SK-N-MC (cell line): ENCODE data around the gene ZNF483.

Source experiments
- DNase-seq: peaks from one replicate; pipeline ENCODE4 v3.0.0-alpha.2; 2011; ENCODE audit warnings: low read depth, low spot score
- H3K27ac ChIP-seq: fragments of 200-600 bp; sonication (generic); 2 replicates; pipeline ENCODE4 v1.5.1; 2016; ENCODE audit warnings: mixed run types
- H3K36me3 ChIP-seq: fragments of 200-600 bp; sonication (generic); 2 replicates; pipeline ENCODE4 v1.6.1; 2017; ENCODE audit warnings: antibody characterized with exemption, low read length, mixed read lengths; ENCODE audit not compliant: insufficient read depth
- H3K4me3 ChIP-seq: fragments of 200-600 bp; sonication (generic); 2 replicates; pipeline ENCODE4 v1.5.1; 2016
- H3K9ac ChIP-seq: fragments of 200-600 bp; sonication (generic); 2 replicates; pipeline ENCODE4 v1.8.0; 2017; ENCODE audit warnings: mixed run types, mixed read lengths; ENCODE audit not compliant: insufficient read length
- H3K9me3 ChIP-seq: fragments of 200-600 bp; sonication (generic); 2 replicates; pipeline ENCODE4 v1.6.1; 2017; ENCODE audit warnings: low read depth, mild to moderate bottlenecking, antibody characterized with exemption, low read length, moderate library complexity, mixed read lengths
- EZH2 ChIP-seq: fragments of 200-600 bp; sonication (generic); IDR thresholded peaks from one replicate; pipeline ENCODE4 v1.6.1; 2017; ENCODE audit warnings: antibody characterized with exemption
- FOXP2 ChIP-seq: optimal IDR thresholded peaks from 2 replicates; pipeline ENCODE3; 2011; ENCODE audit warnings: mild to moderate bottlenecking, moderate library complexity; ENCODE audit not compliant: insufficient read depth; ENCODE audit errors: extremely low read length, control extremely low read depth
- POLR2AphosphoS5 ChIP-seq: IDR thresholded peaks from 2 replicates; pipeline ENCODE4 v1.6.1; 2012; ENCODE audit warnings: mild to moderate bottlenecking, low read depth, low read length, borderline replicate concordance

ZNF483 gene

DNA sequence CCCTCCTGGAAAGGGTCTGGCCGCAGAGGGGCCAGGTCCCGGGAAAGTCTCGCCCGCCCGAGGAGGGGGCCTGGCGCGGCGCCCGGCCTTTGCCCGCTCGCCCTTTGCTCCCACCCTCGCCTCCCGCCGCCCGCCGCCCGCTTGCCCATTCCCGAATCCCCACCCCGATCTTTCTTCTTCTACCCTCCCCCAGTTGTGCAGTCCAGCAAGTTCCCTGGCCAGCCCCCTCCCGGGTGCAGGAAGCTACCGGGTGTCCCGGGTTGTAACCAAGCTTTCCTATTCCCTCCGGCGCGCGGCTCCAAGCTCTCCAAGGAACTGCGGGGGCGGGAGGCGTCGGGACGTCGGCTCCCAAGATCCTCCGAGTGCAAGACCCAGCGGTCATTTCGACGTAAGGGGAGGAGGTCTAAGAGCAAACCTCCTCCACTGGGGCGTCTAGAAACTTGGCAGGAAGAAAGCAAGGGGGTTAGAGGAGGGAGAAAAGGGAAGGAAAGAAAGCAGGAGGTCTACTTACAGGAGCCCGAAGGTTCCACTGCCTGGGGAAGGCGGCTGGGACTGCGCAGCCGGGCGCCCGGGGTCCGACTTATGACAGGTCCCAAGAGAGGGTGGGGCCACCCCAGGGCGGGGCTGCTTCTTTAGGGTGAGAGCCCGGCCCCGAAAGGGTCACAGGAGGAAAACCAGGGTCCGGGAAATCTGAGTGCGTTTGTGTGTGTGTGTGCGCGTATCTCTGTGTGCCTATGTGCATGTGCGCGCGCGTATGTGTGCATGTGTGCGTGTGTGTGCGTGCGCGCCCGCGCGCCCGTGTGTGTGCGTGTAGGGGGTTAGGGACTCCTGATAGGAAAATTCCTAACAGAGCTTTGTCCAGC, 74.3 kb downstream of the ZNF483 start, which contains the start of gene PTGR1:
TSS of gene PTGR1 (minus strand) at position 556 of the 863 bp plus-strand sequence. CDS start 2,225 bp downstream, outside the sequence.
- Histone ChIP-seq H3K36me3 (peaks cover 7% of the 10 kb centered on the region), H3K27ac (no peak within 1 kb of the TSS), H3K9me3 (no peaks in the 10 kb centered on the region), H3K4me3 (peak within 1 kb of the TSS; percentile 76), H3K9ac (peak within 1 kb of the TSS; percentile 65)
- no peak for DNase-seq
- no peak for TF ChIP-seq FOXP2
- TF ChIP-seq POLR2AphosphoS5, result peak; percentile 32; the same call in 1 of the 2 replicates
- TF ChIP-seq EZH2, result no peak

DNA sequence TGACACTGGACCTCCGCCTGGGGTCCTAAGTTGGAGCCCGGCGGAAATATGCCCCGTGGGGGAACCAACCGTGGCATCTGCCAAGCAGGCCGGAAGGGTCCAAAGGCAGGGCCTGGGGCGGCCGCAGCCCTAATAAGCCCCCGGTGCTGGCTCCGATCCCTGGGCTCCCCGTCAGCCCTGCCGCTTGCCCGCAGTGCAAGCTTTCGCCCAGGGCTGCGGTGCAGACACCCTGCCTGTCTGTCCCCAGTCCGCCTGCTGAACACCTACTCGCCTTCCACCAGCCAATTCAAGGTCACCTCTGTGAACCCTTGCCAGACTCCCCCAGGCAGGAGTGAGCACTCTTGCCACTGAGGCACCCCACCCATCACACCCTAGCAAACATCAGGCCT, 75.0 kb downstream of the ZNF483 start:
- Histone ChIP-seq H3K4me3 (peak overlapping the region; percentile 76; the same call in 1 of the 2 replicates), H3K27ac (no peak overlapping the region), H3K9me3 (no peaks in the 10 kb centered on the region), H3K36me3 (peaks cover 7% of the 10 kb centered on the region), H3K9ac (no peak overlapping the region)
- DNase-seq, result no peak
- TF ChIP-seq FOXP2 (no peak), POLR2AphosphoS5 (no peak), EZH2 (no peak)

DNA sequence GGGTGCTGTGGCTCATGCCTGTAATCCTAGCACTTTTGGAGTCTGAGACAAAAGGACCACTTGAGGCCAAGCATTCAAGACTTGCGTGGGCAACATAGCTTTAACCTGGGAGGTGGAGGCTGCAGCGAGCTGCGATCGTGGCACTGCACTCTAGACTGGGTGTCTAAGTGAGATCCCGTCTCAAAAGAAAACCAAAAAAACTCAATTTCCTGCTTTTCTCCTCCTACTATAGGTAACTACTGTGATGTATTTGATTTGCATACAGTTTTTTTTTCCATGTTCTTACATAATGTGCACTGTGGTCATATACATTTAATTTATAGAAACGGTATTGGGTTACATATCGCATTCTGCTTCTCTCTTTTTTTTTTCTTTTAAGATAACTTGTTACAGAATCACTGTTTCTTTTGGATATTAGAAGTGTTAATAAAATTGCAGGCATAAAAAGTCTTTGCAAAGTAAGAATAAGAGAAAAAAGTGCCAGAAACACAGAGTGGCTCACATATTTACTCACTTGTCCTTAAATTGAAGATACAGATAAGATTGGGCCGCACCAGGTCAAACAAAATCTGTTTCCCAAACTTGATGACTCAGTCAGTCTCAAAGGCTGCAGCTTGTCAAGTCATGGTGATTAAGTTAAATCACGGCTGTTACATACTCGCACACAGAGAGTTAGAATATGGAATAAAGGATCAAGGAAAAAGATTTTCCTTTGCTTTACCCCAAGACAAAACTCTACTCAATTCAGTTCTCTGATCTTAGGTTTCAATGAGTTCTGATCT, 76.4 kb downstream of the ZNF483 start:
- Histone ChIP-seq H3K36me3 (peaks cover 7% of the 10 kb centered on the region), H3K4me3 (no peak overlapping the region), H3K27ac (peak overlapping the region; percentile 63), H3K9me3 (no peaks in the 10 kb centered on the region), H3K9ac (peak overlapping the region; percentile 21)
- TF ChIP-seq FOXP2 (no peak), POLR2AphosphoS5 (no peak), EZH2 (no peak)
- no peak for DNase-seq

DNA sequence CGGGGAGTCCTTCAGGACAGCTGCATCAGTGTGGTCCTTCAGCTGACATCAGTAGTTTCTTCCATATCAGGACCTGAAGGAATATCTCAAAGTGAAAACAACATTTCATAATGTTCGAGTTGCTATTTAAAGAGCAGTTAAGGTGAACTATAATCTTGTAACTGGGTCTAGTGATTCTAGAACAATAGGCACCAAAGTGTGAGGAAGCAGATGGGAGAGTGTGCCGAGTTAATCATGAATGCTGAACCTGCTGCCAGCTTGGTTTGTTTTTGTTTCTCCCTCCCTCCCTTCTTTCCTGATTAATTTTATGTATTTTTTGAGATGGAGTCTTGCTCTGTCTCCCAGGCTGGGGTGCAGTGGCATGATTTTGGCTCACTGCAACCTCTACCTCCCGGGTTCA, 78.1 kb downstream of the ZNF483 start:
- TF ChIP-seq EZH2, result no peak
- TF ChIP-seq POLR2AphosphoS5, result no peak
- no peak for TF ChIP-seq FOXP2
- no peak for DNase-seq
- H3K9ac ChIP-seq, result no peak overlapping the region
- H3K4me3 ChIP-seq, result no peak overlapping the region
- H3K36me3 ChIP-seq, result no peaks in the 10 kb centered on the region
- no peak overlapping the region for H3K27ac ChIP-seq
- H3K9me3 ChIP-seq, result no peaks in the 10 kb centered on the region

DNA sequence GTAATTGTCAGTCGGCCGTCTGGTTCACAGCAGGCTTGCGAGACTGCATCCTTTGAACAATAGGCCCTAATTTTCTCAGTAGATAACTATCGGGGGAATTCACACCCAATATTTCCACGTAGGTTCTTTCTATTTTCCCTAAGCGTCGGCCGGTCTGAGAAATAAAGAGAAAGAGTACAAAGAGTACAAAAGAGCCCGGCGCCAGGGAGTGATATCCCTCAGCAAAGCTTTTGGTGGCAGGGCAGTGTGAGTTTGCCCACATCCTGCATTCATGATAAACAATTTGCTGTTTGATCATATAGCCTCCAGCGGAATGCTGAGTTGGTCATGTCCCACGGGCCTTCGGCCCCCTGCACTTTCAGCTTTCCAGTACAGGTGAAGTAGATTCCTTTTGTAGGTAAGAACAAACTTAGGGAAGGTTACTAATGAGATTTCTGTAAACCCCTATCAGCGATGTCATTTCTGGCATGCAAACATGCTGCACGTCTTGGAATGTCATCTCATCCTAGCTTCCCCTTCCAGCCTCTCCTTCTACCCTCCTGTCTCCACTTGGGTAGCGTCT, 79.2 kb downstream of the ZNF483 start:
- no peak overlapping the region for H3K4me3 ChIP-seq
- H3K27ac ChIP-seq, result no peak overlapping the region
- H3K9ac ChIP-seq, result no peak overlapping the region
- no peaks in the 10 kb centered on the region for H3K36me3 ChIP-seq
- no peak for DNase-seq
- TF ChIP-seq EZH2, result no peak
- TF ChIP-seq POLR2AphosphoS5, result no peak
- TF ChIP-seq FOXP2, result no peak
- H3K9me3 ChIP-seq, result no peaks in the 10 kb centered on the region

DNA sequence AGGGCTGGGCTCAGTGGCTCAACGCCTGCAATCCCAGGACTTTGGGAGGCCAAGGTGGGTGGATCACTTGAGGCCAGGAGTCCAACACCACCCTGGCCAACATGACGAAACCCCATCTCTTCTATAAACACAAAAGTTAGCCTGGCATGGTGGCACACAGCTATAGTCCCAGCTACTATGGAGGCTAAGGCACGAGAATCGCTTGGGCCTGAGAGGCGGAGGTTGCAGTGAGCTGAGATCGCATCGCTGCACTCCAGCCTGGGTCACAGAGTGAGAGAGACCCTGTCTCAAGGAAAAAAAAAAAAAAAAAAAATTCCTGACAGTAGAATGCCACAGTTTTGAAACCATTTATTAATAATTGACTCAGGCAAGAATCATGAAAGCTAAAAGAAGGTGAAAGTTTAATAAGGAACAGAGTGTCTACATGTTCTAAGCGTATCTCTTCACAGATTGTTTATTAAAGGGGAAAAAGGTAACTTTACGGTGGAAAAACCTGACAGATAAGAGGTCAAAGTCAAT, 80.1 kb downstream of the ZNF483 start:
- DNase-seq, result no peak
- TF ChIP-seq EZH2 (no peak), FOXP2 (no peak)
- Histone ChIP-seq H3K4me3 (no peak overlapping the region), H3K9me3 (no peaks in the 10 kb centered on the region), H3K27ac (no peak overlapping the region), H3K36me3 (no peaks in the 10 kb centered on the region), H3K9ac (no peak overlapping the region)

DNA sequence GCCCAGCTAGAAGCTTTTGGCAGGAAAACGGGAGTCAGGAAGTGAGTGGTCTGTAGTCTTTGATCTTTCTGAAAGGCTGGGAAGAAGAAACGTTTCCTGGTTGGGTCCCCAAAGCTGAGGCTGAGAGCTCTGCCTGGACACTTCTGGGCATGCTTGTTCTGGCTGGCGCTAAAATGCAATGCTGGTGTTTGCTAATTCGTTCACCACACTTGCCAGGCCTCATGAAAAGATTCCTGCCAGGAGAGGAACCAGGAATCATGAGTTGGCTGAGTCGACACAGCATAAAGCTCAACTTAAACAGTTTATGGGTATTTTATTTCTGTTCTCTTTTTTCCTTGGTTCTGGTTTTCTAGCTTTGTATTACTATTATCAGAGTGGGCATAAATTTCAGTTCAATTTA, 85.2 kb downstream of the ZNF483 start:
- DNase-seq, result no peak
- Histone ChIP-seq H3K9me3 (no peaks in the 10 kb centered on the region), H3K36me3 (no peaks in the 10 kb centered on the region), H3K27ac (no peak overlapping the region), H3K9ac (no peak overlapping the region), H3K4me3 (no peak overlapping the region)
- TF ChIP-seq EZH2, result no peak
- TF ChIP-seq FOXP2, result no peak
- no peak for TF ChIP-seq POLR2AphosphoS5

DNA sequence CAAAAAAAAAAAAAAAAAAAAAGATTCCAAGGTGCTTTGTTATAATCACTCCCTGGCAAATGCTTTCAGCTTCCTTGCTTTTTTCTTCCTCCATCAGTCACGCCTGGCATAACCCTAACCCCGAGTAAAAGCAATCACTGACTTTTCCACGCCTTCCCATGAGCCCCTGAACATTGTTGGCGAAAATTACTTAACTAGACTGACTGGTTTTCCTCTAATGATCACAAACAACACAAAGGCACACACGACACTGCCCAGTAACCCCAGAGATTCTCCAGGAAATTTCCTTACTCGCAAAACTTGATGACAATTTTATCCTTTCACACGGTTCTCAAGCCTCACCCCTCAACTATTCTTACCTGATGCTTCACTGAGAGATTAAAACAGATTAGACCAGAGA, 85.9 kb downstream of the ZNF483 start:
- no peak overlapping the region for H3K9ac ChIP-seq
- no peaks in the 10 kb centered on the region for H3K36me3 ChIP-seq
- no peak overlapping the region for H3K27ac ChIP-seq
- DNase-seq, result no peak
- no peaks in the 10 kb centered on the region for H3K9me3 ChIP-seq
- TF ChIP-seq EZH2 (no peak), POLR2AphosphoS5 (no peak), FOXP2 (no peak)
- no peak overlapping the region for H3K4me3 ChIP-seq
